ENCODE results near the gene CEND1.

The CEND1 gene

DNA sequence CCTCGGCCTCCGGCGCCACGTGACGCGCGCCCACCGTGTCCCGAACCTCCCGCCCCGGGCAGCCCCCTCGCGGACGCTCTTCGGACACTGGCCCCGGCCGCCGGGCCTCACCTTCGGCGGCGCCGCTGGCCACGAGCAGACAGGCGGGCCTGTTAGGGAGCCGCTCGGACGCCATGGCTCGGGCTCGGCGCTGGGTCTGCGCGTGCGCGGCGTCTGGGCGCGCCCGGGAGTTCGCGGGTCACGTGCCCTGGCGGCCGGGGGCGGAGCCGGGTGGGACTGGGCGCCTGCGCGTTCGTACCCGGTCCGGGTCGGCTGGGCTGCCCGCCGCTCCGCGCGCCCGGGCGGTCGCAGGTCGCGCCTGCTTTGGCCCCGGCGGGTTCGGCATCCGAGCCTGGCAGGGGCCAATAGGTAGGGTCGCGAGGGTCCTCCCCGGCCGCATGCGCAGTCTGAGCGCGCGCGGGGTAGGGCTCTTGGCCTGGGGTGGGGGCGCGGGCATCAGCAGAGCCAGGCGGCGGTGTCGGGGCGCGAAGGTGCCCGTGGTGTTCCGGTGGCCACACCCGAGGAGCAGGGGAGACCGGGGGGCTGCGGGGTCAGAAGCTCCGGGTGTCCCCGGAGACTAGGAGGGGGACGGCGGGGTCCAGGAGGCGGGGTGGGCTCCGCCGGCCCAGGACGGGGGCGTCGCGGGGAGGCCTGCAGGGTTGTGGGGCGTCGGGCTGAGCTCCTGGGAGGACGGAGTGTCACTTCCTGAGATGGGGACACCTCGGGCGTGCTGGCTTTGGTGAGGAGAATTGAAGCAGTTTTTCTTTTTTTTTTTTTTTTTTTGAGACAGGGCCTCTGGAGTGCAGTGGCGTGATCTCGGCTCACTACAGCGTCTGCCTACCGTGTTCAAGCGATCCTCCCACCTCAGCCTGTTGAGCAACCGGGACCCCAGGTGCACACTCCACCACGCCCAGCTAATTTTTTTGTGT, 12.3 kb downstream of the CEND1 start, which contains the start of gene GATD1:
Gene GATD1, minus strand, starts transcription at position 200 of the 968 bp plus-strand sequence. Its CDS starts 25 bp downstream, at position 175.
- DNase-seq (ENCODE audit: low read depth), result peak; percentile 21

DNA sequence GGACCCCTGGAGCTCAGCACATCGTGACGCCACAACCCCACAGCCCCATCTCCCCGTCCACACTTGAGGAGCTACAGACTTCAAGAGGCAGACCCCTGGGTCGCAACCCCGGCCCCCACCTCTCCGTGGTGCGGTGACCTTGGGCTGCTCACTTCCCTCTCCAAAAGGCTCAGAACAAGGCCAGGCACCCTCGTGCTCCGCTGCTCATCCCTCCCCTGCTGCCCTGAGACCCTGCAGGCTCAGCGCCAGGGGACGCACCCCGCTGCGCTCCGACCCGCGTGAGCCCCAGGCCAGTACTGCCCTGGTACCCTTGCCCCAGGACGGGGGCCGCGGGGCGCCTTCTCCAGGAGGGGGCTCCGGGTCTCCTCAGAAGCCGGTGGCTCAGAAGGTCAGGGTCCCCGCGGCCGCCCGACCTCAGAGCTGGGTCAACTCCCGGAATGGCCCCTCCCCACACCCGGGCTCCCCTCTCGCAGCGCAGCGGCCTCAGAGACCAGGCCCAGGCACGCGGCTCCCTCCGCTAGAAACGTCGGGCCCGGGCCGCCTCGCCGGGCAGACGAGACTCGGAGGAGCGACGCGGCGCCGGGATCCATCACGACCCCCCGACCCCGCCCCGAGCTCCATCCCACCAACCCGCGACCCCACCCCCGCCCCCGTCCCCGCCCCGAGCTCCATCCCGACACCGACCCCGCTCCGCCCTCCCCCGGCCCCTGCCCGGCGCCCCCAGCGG, 13.2 kb downstream of the CEND1 start:
- DNase-seq (ENCODE audit: low read depth), result no peak

DNA sequence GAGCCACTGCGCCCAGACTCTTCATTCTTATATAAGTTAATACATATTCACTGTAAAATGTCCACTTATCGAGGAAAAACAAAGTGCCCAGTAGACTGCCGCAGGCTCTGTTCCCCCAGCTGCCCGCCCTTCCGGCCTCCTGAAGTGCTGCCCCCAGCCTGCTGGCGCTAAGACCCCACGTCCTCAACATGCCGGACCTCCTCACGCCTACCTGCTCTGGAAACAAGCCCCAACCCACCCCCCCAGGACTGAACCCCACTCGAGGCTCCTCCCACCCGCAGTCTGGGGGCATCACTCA, 13.7 kb downstream of the CEND1 start:
- no peak for DNase-seq (ENCODE audit: low read depth)

DNA sequence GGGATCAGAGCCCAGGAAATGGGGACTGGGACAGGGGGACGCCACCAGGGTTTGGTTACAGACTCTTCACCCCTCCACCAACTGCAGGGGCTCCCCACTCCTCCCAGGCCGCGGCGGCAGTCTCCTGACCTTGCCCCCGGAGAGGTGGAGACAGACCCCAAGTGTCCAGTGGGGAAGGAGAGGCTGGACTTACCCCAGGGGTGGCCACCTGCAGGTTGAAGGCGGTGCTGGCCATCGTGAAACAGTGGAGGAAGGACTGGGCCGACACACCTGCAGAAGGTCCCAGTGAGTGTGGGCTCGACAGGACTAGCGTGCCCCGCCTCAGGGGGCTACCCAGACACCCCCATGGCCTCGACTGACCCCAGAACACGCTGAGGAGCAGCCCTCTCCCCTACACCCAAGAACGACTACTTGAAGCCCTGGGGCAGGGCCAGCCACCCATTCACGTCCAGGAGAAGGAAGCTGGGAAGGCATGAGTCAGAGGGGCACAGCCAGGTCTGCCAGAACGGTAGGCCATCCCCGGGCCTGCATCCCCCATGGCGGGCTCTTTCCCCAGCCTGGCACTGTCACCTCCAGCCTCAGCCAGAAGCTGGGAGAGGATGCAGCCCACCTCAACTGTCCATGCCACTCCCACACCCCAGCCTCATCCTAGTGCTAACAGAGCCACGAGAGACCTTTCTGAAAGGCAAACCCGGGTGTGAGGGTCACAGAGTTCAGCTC, 14.9 kb downstream of the CEND1 start:
- DNase-seq (ENCODE audit: low read depth), result no peak

DNA sequence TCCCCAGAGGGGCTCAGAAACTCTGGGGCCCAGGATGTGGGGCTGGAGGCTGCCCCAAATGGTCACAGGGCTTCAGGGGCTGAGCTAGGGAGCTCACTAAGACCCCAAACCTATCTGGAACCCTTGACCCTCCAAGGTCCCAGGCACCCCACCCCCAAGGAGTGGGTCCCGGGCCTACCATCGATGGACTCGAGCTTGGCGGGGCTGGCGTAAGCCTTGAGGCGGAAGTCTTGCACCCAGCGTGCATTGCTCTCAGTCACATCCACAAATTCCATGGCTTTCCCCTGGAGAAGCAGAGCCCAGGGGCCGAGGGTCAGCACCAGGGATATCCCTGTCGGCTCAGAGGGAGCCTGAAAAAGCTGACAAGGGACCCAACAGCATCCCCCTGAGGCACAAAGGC, 16.1 kb downstream of the CEND1 start:
- no peak for DNase-seq (ENCODE audit: low read depth)

DNA sequence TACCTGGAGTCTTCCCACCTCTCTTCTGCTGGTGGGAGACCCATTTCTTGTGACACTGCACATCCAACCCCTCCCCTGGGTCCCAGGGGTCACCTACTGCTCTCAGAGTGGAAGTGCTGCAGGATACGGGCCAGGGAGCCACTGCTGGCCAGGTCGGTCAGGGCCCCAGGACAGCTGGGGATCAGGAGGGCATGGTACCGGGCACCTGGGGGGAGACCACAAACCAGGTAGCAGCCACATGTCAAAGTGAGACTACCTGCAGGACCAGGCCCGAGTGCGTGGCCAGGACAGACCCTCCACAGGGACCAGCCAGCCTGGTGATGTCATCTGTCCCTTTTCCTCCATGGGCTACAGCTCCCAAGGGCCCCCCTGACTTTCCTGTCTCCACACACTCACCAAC, 16.5 kb downstream of the CEND1 start:
- DNase-seq (ENCODE audit: low read depth), result no peak

DNA sequence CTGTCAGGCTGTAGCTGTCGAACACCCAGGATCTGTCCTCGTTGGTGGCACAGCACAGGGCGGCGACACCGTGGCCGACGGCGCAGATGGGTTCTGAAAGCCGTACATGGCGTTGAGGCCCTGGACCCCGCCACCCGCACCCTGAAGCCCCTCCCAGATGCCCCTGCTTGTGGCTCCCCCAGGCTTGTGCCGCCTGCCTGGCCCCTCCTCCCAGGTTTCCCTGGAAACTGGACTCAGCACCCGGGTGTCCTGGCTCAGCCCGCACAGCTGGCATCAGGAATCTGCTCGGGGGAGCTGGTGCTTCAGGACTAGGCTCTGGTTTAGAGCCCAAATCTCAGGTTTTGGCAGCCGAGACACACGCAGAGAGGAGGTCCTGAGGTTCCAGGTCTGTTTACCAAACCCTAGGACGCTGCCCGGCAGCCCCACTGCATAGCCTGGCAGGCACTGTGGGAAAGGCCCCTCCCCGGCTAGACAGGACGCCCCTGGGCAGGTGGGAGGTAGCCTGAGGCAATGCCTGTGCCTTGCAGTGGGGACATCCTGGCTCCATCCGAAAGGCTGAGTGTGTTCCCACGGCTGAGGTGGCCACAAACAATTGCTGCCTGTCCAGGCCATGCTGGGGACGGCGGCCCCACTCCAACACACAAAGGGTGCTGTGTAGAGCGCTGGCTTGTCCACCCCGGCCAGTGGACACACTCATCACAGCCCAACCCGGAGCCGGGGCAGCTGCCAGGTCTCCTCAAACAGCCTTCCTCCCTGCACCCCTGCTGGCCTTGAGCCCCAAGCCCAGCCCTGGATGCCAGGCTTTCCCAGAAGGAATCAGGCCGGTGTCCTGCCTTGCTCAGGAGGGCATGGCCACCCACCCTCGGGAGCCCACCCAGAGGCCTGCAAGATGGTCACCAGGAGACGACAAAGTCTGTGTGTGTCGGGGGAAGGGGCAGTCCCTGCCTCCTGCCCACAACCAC, 17.2 kb downstream of the CEND1 start:
- DNase-seq (ENCODE audit: low read depth), result no peak

DNA sequence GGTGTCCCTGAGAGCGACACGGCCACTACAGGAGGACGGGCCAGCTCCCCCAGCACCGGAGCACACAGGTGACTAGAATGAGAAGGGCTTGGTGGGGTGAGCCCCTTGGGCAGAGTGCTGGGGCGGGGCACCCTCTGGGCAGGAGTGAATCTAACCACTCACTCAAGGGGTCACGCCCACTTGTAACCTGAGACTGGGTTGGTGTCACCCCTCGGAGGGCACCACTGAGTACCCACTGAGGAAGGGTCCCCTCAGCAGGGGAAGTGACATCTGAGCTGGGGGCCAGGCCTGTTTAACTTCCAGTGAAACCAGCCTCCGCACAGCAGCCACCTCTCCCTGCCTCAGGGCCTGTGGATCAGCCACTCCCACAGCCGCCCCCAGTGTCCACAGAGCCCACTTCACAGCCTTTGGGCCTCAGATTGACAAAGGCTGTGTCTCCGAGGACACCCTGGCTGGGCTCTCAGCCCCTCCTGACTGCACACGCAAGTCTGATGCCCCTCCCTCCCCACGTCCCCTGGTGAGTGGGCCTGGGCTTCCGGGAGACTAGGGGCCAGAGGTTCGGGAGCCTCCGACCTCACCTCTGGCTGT, 18.2 kb downstream of the CEND1 start:
- no peak for DNase-seq (ENCODE audit: low read depth)

DNA sequence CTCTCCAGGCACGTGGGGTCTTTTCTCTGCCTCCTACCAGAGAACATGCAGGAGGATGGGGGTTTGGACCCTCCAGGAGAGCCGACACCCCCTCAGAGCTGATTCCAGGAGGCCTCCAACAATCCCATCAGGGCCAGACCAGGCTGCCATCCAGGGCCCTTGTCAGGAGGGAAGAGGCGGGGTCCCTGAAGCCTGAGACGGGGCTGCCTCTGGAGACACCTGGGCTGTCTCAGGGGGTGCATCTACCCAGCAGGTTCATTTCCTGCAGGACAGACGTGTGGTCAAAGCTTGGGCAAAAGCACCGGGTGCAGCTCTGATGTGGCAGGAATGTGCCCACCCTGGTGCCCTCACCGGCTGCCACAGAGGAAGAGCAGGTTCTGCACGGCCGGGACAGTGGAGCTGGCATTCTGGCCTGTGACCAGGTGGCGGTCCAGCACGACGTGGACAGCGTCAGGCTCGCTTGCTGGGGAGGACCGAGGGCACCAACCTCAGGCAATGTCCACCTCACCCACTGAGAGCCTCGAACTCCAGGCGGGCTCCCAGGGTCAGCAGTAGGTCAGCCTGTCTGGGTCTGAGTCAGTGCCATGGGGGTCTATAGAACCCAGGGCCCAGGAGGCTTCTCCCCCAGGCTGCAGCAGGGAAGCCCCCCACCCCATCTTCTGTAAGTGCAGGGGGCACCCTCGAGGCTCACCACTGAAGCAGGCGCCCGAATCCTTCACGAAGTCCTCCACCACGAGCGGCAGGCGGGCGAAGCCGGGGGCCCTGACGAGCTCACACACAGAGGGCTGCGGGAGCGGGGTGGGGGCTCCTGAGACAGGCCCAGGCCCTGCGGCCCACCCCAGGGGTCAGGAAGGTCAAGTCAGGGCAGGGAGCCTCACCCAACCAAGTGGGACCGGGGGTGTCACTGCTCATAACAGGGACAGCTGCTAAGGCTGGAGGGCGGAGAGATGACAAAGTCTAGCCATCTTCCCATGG, 19.0 kb downstream of the CEND1 start:
- DNase-seq (ENCODE audit: low read depth), result no peak

DNA sequence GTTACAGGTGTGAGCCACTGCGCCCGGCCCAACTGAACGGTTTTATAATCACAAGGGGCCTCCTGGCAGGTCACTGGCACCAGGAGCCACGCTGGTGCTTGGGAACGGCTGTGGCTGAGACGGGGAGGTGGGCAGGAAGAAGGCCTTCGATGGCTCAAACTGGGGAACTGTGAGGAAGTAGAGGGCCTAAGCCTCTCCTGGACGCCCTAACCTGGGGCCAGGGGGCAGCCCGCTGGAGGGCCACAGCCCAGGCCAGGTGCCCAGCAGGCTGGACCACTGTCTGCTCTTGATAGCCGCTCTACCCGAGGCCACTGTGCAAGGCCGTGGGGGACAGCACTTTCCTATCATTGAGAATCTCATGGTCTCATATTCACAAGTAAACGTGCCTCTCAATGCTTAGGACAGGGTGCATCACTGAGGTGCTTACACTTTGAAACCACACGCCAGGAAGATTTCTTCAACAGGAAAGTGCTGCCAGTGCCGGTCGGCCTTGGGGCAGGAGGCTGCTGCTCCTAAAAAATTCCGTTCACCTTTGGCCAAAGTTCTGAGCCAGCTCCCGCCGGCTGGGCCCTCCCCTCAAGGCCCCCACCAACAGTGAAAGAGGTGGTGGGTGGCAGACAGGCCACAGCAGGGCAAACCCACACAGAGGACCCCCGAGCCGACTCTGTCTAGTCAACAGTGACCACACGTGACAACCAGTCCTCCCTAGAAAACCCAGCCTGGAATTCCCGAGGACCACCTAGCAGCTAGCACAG, 19.8 kb downstream of the CEND1 start:
- no peak for DNase-seq (ENCODE audit: low read depth)

DNA sequence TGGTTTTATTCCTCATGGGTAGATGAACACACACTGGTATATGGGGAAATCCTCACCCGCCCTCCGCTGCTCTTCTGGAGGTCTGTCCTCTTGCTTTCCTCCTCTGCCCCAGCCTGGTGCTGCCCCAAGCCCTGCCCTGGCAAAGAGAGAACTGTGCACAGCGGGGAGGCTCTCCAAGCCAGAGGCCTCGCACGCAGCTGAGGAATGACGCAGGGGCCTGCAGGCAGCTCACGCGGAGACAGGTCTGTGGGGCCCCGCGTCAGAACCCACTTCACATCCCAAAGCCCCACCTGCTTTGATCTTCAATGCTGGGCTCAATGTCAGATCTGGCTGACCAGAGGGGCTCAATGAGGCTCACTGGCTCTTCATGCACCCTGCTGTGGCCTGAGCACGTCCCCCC, 22.7 kb downstream of the CEND1 start:
- DNase-seq (ENCODE audit: low read depth), result no peak

DNA sequence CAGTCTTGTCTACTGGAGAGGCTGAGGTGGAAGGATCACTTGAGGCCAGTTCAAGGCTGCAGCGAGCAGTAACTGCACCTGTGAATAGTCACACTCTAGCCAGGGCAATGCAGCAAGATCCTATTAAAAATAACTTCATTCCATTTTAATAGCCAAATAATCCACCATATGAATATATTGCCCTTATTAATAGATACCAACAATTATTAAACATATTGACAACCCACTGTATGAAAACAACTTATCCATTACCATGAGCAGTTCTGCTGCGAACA, 23.0 kb downstream of the CEND1 start:
- DNase-seq (ENCODE audit: low read depth), result no peak

DNA sequence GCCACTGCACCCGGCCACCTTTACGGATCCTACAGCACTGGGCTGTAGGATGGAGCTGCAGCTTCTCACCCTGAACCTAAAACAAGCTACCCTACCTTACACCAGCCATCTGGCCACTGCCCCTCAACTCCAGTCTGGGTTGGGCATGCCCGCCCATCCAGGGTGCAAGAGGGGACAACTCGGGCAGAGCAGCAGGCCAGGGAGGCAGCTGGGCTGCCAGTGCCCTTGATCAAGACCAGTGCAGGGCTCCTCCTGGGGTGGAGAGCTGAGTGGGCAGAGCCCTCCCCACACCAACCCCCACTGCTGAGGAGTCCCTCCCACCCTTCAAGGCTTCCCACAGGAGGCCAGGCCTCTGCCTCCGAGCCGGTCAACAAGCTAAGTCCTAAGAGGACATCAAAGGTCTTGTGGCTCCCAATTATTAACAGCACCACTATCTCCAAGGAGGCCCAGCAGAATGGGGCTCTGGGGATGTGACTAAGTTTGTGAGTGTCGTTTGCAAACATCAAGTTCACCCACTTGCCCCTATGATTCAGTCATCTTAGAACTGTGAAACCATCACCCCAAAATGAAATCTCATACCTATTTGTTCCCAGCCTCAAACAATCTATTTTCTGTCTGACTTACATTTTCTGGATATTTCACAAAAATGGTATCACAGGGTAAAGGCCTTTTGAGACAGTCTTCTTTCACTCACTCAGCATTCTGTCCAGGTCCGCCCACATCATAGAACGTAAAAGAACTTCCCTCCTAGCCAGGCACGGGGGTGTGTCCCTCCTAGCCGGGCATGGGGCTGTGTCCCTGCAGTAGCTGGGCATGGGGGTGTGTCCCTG, 23.6 kb downstream of the CEND1 start:
- no peak for DNase-seq (ENCODE audit: low read depth)

DNA sequence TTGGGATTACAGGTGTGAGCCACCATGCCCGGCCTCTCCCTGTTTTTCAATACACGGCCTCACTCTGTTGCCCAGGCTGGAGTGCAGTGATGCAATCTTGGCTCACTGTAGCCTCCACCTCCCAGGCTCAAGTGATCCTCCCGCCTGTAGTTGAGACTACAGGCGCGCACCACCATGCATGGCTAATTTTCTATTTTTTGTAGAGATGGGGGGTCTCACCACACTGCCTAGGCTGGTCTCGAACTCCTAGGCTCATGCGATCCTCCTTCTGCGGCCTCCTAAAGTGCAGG, 24.1 kb downstream of the CEND1 start:
- DNase-seq (ENCODE audit: low read depth), result no peak

DNA sequence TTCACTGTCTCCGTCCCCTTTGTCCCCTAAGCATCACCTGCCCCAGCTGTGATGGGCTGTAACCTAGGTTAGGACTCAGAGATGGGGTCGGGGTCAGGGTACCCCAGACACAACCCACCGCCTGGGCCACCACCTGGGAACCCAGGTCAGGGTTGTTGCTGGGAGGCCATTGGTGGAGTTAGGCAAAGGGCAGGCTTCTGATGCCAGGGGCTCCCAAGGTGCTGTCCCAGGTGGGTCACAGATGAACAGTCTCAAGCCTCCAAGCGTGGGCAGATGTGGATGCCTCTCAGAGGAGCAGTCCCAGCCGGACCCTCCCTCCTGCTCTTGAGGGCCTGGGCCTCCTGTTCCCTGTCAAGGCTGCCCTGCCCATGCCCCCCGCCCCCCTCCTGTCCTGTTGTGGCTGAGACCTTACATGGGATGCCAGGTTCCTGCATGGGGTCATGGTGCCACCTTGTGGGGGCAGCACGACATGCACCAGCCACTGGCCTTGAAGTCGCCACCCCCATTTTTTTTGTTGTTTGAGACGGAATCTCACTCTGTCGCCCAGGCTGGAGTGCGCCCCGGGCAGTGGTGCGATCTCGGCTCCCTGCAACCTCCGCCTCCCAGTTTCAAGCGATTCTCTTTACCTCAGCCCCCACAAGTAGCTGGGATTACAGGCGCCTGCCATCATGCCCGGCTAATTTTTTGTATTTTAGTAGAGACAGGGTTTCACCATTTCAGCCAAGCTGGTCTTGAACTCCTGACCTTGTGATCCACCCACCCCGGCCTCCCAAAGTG, 24.7 kb downstream of the CEND1 start:
- DNase-seq (ENCODE audit: low read depth), result no peak

DNA sequence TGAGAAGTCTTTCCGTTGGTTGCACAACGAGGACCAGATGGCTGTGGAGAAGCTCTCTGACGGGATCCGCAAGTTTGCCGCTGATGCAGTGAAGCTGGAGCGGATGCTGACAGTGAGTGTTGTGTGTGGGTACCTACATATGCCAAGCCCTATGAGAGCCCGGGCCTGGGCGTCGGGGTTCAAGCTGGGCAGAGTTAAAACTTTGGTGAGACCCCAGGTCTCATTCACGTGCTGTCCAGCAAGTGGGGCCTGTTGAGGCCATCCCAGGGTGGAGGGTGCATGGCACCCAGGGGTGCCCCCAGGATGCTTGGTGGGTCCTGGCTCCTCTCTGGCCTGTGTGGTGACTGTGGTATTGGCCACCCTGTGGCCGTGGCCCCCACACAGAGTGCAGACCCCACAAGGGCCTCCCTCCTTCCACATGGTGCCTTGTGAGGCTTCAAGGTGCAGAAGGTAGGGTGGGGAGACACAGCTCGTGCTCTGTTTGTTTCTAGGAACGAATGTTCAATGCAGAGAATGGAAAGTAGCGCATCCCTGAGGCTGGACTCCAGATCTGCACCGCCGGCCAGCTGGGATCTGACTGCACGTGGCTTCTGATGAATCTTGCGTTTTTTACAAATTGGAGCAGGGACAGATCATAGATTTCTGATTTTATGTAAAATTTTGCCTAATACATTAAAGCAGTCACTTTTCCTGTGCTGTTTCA, 25.4 kb downstream of the CEND1 start:
- no peak for DNase-seq (ENCODE audit: low read depth)

Data from GM04503 (cell line).